AG10803 (cell line): ENCODE results near the gene CCDC148.
A peak's percentile ranks its signal among the peaks of the same experiment; 100 is the strongest.
"Not testable (repeated sequence)": the region's sequence is repeated elsewhere in the genome, so short reads cannot be mapped to it uniquely, and the experiment has no call there.

ENCODE experiments used
- DNase-seq: peaks from one replicate; pipeline ENCODE4 v3.0.0; 2010; ENCODE audit warnings: low read depth
- H3K4me3 ChIP-seq: 2 replicates; pipeline ENCODE4 v1.5.1; 2011; ENCODE audit warnings: mild to moderate bottlenecking, low read length, control low read depth
- TF ChIP-seq, protein P1 (sequence below): conservative IDR thresholded peaks from 2 replicates; pipeline ENCODE4 v1.5.1; 2011; ENCODE audit warnings: mild to moderate bottlenecking, low read length, control low read depth, inconsistent platforms

CCDC148 gene

GRCh38 chr2:158313734-158314133 is 142.8 kb downstream of the CCDC148 start:
- no peak overlapping the region for H3K4me3 ChIP-seq
- no peak for DNase-seq
- TF ChIP-seq, protein P1, sequence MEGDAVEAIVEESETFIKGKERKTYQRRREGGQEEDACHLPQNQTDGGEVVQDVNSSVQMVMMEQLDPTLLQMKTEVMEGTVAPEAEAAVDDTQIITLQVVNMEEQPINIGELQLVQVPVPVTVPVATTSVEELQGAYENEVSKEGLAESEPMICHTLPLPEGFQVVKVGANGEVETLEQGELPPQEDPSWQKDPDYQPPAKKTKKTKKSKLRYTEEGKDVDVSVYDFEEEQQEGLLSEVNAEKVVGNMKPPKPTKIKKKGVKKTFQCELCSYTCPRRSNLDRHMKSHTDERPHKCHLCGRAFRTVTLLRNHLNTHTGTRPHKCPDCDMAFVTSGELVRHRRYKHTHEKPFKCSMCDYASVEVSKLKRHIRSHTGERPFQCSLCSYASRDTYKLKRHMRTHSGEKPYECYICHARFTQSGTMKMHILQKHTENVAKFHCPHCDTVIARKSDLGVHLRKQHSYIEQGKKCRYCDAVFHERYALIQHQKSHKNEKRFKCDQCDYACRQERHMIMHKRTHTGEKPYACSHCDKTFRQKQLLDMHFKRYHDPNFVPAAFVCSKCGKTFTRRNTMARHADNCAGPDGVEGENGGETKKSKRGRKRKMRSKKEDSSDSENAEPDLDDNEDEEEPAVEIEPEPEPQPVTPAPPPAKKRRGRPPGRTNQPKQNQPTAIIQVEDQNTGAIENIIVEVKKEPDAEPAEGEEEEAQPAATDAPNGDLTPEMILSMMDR, result no peak

DNA sequence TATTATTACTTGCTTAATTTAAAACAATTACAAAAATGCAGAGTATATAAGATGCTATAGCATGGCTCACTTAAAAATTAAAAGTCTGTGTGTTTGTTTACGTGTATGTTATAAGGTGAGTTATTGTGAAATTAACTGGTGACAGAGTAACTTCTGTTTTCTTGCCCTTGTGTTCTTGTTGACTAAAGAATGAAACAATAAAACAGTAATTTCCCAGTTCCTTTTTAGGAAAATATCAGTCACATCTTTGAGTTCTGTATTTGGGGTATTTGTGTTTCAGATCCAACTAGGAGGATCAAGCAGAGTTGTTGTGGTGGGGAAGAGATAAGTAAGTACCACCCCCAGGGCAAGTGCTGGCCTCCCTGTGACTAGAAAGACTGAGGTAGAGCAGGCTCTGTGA is 143.6 kb downstream of the CCDC148 start:
- TF ChIP-seq, protein P1, result no peak
- no peak overlapping the region for H3K4me3 ChIP-seq
- DNase-seq, result no peak

GRCh38 chr2:158310407-158310806 is 146.1 kb downstream of the CCDC148 start:
- DNase-seq, H3K4me3 ChIP-seq: not testable (repeated sequence)

- peak; percentile 76 for DNase-seq
- TF ChIP-seq, protein P1, result no peak
- H3K4me3 ChIP-seq, result no peak overlapping the region
These were observed 151.1 kb downstream of the CCDC148 start for GRCh38 chr2:158305501-158305900.

DNA sequence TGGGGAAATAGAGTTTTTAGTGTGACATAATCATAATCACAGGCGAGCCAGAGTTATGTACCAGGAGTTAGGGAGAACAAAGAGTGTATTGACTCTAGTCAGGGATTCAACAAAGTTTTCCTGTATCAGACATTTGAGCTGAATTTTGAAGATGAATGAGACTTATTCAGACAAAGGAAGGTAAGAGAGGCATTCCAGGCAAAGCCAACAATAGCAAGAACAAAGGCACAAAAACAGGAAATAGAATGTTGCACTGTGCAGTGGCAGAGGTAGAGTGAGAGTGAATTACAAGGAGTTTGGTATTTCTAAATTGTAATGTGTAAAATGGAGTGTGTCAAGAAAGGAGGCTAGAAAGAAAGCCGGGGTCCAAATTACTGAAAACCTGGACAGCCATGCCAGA is 156.2 kb downstream of the CCDC148 start:
- DNase-seq, result no peak
- H3K4me3 ChIP-seq, result no peak overlapping the region
- TF ChIP-seq, protein P1, result no peak

DNA sequence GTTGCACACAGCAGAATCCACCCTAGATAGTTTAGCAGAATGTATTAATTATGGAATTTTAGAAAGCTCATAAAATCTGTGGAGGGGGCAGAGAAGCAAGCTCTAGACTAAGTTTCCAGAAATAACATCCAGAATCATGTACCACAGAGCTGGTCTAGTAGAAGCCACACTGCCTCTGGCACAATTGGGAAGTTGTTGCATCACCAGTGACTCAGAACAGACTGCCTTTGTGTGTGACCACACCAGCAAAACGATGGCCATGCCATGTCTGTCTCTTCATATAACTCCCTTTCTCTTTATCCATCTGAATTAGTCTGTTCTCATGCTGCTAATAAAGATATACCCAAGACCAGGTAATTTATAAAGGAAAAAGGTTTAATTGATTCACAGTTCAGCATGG is 158.9 kb downstream of the CCDC148 start:
- TF ChIP-seq, protein P1, result no peak
- DNase-seq, result peak; percentile 48
- H3K4me3 ChIP-seq, result no peak overlapping the region

DNA sequence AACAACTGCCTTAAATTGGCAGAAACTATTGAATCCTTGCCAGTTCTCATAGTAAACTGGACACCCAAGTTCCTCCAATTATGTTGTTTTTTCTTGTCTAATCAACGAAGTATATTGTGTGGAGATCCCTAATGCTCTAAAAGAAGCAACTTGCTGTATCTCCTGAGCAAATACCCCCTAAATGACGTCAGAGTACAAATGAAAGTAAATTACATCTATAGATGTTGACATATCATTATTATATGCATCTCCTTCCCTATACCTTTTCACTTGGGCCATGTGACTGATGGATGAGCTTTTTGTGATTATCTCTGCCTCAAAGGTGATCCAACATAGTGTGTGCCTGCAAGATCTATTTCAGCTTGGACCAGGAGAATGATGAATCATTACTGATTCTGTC is 159.4 kb downstream of the CCDC148 start:
- TF ChIP-seq, protein P1, result no peak
- no peak for DNase-seq
- no peak overlapping the region for H3K4me3 ChIP-seq

DNA sequence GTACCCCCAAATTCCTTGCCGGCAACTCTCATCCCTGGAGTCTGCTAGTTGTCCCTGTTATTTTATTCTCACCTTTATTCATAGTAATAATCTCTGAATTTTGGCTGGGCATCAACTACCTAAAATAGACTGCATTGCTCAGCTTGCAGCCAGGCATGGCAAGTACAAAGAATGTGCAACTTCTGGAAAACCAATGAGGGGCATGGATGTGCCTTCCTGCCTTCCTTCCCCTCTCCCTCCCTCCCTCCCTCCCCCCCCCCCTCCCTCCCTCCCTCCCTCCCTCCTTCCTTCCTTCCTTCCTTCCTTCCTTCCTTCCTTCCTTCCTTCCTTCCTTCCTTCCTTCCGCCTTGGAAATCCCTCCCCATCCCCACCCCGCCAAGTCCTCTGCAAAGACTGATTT is 162.8 kb downstream of the CCDC148 start:
- H3K4me3 ChIP-seq, result no peak overlapping the region
- no peak for DNase-seq
- TF ChIP-seq, protein P1, result no peak
